Measurements from ENCODE around the gene ZNF880. TPM values are rescaled to one million over a fixed set of nuclear protein-coding genes. Genes with fewer than 3 reads are reported as not detected.

The ZNF880 gene

DNA sequence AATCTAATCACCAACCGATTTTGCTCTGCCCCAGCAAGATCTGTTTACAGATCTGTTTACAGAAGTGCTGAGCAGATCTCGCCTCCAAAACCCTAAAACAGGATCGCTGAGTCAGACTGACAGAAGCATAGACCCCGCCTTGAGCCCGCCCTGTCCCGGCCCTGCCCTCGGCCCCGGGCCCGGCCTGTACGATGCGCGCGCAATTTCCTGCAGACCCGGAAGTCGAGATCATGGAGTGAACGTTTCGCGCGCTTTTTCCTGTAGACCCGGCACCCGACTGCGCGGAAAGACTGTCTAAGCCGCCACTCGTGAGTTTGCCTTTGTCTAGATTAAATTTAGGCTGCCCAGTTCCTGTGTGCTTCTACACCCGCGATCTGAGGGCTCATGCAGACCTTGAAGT lies 59.2 kb downstream of the ZNF880 start, which contains the start of gene ZNF534:
TSS of gene ZNF534 (plus strand) at position 212 of the 400 bp plus-strand sequence. CDS start 2,327 bp downstream, outside the sequence.
- Histone ChIP-seq H3K79me1 (ENCODE audit: low read length) (no peaks in the 10 kb centered on the region), H3K4me3 (ENCODE audit: low read length) (no peak within 1 kb of the TSS), H3K27ac (ENCODE audit: low read depth, low read length) (no peak within 1 kb of the TSS), H3K23ac (ENCODE audit: low read length) (no peak within 1 kb of the TSS), H4K8ac (ENCODE audit: low read depth, low read length) (no peak within 1 kb of the TSS), H3K4me1 (ENCODE audit: control insufficient read depth, low read depth, low read length) (no peaks in the 10 kb centered on the region), H3K18ac (ENCODE audit: low read length) (no peak within 1 kb of the TSS), H3K4me2 (ENCODE audit: low read length) (no peak within 1 kb of the TSS), H2BK15ac (replicated peaks; ENCODE audit: low read depth) (no peak within 1 kb of the TSS), H3K9ac (ENCODE audit: low read length) (no peak within 1 kb of the TSS), H3K27me3 (ENCODE audit: insufficient read depth, low read length, poor library complexity) (no peaks in the 10 kb centered on the region), H2AK5ac (ENCODE audit: low read length) (no peak within 1 kb of the TSS), H4K5ac (ENCODE audit: low read length) (no peak within 1 kb of the TSS), H2BK5ac (ENCODE audit: low read length) (no peak within 1 kb of the TSS), H3K79me2 (ENCODE audit: control insufficient read depth, insufficient read depth, low read length) (no peaks in the 10 kb centered on the region), H3K4ac (ENCODE audit: low read depth, low read length) (no peak within 1 kb of the TSS), H2BK120ac (ENCODE audit: low read depth, low read length) (no peak within 1 kb of the TSS), H3K56ac (ENCODE audit: low read length) (no peak within 1 kb of the TSS), H3K36me3 (ENCODE audit: control insufficient read depth, insufficient read depth, low read length) (no peaks in the 10 kb centered on the region)
- WGBS (ENCODE audit: extremely low coverage, insufficient coverage, low lambda C conversion rate): no CpG with 5 or more reads among the region's 27 CpGs
- no peak for DNase-seq

Small RNA genes lying within 50 kb of the gene (small RNA-seq; reads per million reads assigned to genes)
- gene AC010332.1 (ENCODE audit: insufficient read depth): not detected

Data from mesendoderm (in vitro differentiated cells).